ENCODE measurements around the gene ZNF524.

DNA sequence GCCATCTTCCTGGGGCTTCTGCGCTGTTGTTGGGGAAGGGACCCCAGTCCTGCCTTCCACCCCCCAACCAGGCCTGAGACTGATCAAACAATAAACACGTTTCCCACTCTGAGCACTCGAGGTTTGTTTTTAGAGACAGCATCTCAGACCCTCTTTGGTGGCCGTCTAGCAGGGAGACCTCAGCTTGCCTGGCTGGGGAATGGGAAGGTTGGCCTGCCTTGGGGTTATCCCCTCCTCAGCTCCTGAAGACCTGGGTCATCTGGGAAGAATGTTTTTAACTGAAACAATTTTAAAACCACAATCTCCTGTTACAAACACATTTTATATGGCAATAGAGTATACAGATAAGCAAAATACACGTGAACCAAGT is 45.4 kb downstream of the ZNF524 start:
- TF ChIP-seq ARNT (IDR thresholded peaks at IDR 0.05) (no peak), FOXK2 (IDR thresholded peaks at IDR 0.05) (no peak)

Measured in HEK293T (cell line).